ENCODE measurements around the gene AOC2. TPM values are rescaled to one million over a fixed set of nuclear protein-coding genes. Genes with fewer than 3 reads are reported as not detected.

Gene AOC2
- total and polyA plus RNA-seq, 2 of the 13 experiments (the other 11 are each of a cell fraction or from before 2014, with no cell fraction given): 1.2 to 3.3 TPM

GRCh38 chr17:42832213-42832933 is 12.0 kb upstream of the AOC2 start (continued):
- TF ChIP-seq ZSCAN21 (CRISPR knock-in tag; IDR thresholded peaks at IDR 0.05; ENCODE audit: borderline replicate concordance) (0 out of 2 replicates have a peak, but pooled peaks have one; percentile 17), STAT5B (CRISPR knock-in tag; IDR thresholded peaks at IDR 0.05) (0 out of 2 replicates have a peak, but pooled peaks have one; percentile 56), ZSCAN9 (CRISPR knock-in tag; IDR thresholded peaks at IDR 0.05; ENCODE audit: borderline replicate concordance) (peak; percentile 54; the same call in 1 of the 2 replicates), ZNF432 (CRISPR knock-in tag; IDR thresholded peaks at IDR 0.05; ENCODE audit: borderline replicate concordance) (no peak), NFYB (CRISPR knock-in tag; IDR thresholded peaks at IDR 0.05) (0 out of 2 replicates have a peak, but pooled peaks have one; percentile 16), ZNF263 (CRISPR knock-in tag; IDR thresholded peaks at IDR 0.05) (peak; percentile 24; the same call in 1 of the 2 replicates), ZSCAN12 (CRISPR knock-in tag; IDR thresholded peaks at IDR 0.05) (0 out of 2 replicates have a peak, but pooled peaks have one; percentile 12), AKAP8 (CRISPR knock-in tag; IDR thresholded peaks at IDR 0.05) (no peak), ATF4 (CRISPR knock-in tag; IDR thresholded peaks at IDR 0.05) (peak in 1 of 2 experiments; percentile 45; a peak in 1 of 4 replicates), IRF1 (CRISPR knock-in tag; IDR thresholded peaks at IDR 0.05; ENCODE audit: low read depth) (no peak), ZNF136 (CRISPR knock-in tag; IDR thresholded peaks at IDR 0.05; ENCODE audit: low read depth) (no peak), E2F2 (CRISPR knock-in tag; IDR thresholded peaks at IDR 0.05; ENCODE audit: borderline replicate concordance) (no peak), MBD4 (IDR thresholded peaks at IDR 0.05; ENCODE audit: borderline replicate concordance, low read length) (peak; percentile 90; the same call in 1 of the 2 replicates), ZNF713 (CRISPR knock-in tag; IDR thresholded peaks at IDR 0.05) (0 out of 2 replicates have a peak, but pooled peaks have one; percentile 11), PBX3 (CRISPR knock-in tag; IDR thresholded peaks at IDR 0.05; ENCODE audit: borderline replicate concordance) (0 out of 2 replicates have a peak, but pooled peaks have one; percentile 26), FOXJ3 (CRISPR knock-in tag; IDR thresholded peaks at IDR 0.05; ENCODE audit: borderline replicate concordance) (peak; percentile 45; the same call in 1 of the 2 replicates), ZNF570 (CRISPR knock-in tag; IDR thresholded peaks at IDR 0.05; ENCODE audit: borderline replicate concordance) (no peak), ZNF33B (CRISPR knock-in tag; IDR thresholded peaks at IDR 0.05) (0 out of 2 replicates have a peak, but pooled peaks have one; percentile 8)
- TF ChIP-seq, protein P1, sequence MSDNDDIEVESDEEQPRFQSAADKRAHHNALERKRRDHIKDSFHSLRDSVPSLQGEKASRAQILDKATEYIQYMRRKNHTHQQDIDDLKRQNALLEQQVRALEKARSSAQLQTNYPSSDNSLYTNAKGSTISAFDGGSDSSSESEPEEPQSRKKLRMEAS (IDR thresholded peaks at IDR 0.05): peak; percentile 76
- TF ChIP-seq, protein P2, sequence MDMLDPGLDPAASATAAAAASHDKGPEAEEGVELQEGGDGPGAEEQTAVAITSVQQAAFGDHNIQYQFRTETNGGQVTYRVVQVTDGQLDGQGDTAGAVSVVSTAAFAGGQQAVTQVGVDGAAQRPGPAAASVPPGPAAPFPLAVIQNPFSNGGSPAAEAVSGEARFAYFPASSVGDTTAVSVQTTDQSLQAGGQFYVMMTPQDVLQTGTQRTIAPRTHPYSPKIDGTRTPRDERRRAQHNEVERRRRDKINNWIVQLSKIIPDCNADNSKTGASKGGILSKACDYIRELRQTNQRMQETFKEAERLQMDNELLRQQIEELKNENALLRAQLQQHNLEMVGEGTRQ (IDR thresholded peaks at IDR 0.05; ENCODE audit: low read depth, low read length): 0 out of 2 replicates have a peak, but pooled peaks have one; percentile 10
- TF ChIP-seq, protein P2 (CRISPR knock-in tag; IDR thresholded peaks at IDR 0.05; ENCODE audit: borderline replicate concordance): no peak
- TF ChIP-seq, protein P3, sequence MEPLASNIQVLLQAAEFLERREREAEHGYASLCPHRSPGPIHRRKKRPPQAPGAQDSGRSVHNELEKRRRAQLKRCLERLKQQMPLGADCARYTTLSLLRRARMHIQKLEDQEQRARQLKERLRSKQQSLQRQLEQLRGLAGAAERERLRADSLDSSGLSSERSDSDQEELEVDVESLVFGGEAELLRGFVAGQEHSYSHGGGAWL (CRISPR knock-in tag; IDR thresholded peaks at IDR 0.05): no peak

All from HepG2 (cell line).